Brain microvascular endothelial cell (primary cell): ENCODE measurements around the gene FOXE3.

Experiments
- DNase-seq: peaks from one replicate; pipeline ENCODE4 v3.0.0-alpha.2; 2020
- H3K27ac ChIP-seq: fragments of 250-450 bp; sonication (Bioruptor Pico); 2 replicates; pipeline ENCODE4 v1.5.1; 2020; ENCODE audit warnings: mild to moderate bottlenecking, moderate library complexity
- H3K27me3 ChIP-seq: fragments of 250-450 bp; sonication (Bioruptor Pico); replicated peaks from 2 replicates; pipeline ENCODE4 v1.5.1; 2020; ENCODE audit warnings: mild to moderate bottlenecking
- H3K36me3 ChIP-seq: fragments of 250-450 bp; sonication (Bioruptor Pico); replicated peaks from 2 replicates; pipeline ENCODE4 v1.5.1; 2020; ENCODE audit warnings: mild to moderate bottlenecking
- H3K4me3 ChIP-seq: 2 replicates; pipeline ENCODE4 v1.5.1; 2011; ENCODE audit warnings: low read depth, mild to moderate bottlenecking, control low read depth, low read length, moderate library complexity
- CTCF ChIP-seq: IDR thresholded peaks from 2 replicates; pipeline ENCODE4 v1.5.1; 2011; ENCODE audit warnings: low read depth, mild to moderate bottlenecking, moderate library complexity, low read length, control low read depth, inconsistent platforms; ENCODE audit errors: missing control alignments
- in situ Hi-C: cut with HindIII; loops from 2 replicates; pipeline ENCODE4 v1.10.0; 2017; ENCODE audit warnings: low sequenced_read_pairs, low pct_ligation_motif_present

The FOXE3 gene

DNA sequence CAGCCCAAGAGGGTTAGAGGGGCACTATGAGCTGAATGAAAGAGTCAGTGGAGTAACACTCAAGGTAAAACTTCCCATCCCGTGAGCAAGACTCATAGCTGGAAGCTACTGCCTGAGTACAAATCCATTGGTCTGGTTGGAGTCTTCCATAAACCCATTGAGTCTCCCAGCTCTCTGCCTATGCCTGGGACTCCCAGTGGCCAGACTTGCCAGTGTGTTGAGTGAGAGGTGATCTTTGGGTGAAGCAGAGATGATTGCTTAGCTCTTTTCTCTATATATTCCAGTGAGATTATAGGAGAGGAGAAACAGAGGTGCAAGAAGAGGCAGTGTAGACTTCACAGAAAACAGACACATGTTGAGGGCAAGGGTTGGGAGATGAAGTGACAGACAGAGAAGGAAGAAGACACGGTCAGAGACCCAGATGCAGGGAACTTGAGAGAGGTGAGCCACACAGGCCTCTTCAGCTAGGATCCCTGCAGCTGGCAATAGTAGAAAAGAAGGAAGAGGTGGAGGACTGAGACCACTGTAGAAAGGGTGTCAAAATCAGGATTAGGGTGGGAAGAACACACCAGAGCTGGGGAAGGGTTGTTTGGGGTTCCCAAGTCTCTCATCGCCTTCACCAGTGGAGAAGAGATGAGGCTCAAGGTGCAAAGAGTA lies 25.5 kb downstream of the FOXE3 start:
- DNase-seq: no peak
- peaks cover 67% of the 10 kb centered on the region for H3K27me3 ChIP-seq
- H3K4me3 ChIP-seq: no peak overlapping the region
- in situ Hi-C loops: no loop called here
- no peak for TF ChIP-seq CTCF
- H3K27ac ChIP-seq: no peak overlapping the region
- H3K36me3 ChIP-seq: no peaks in the 10 kb centered on the region

DNA sequence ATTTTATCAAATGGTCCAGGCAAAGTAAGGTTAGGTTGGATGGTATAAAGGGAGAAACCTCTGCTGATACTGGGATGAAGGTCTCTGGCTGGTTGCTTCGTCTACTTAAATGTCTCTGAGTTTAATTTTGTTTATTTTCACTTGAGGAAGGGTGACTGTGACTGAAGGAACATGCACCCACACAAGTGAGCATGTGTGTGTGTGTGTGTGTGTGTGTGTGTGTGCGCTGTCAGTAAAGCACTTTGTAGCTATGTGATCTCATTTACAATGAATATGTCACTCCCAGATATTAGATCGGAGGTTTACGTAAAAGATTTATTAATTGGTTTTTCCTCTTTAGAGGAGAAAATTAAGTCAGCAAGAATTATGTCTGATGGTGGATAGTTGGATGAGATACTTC lies 26.1 kb downstream of the FOXE3 start:
- no peak for TF ChIP-seq CTCF
- Histone ChIP-seq H3K4me3 (no peak overlapping the region), H3K36me3 (no peaks in the 10 kb centered on the region), H3K27ac (no peak overlapping the region), H3K27me3 (peaks cover 73% of the 10 kb centered on the region)
- DNase-seq: no peak
- in situ Hi-C loops: no loop called here

DNA sequence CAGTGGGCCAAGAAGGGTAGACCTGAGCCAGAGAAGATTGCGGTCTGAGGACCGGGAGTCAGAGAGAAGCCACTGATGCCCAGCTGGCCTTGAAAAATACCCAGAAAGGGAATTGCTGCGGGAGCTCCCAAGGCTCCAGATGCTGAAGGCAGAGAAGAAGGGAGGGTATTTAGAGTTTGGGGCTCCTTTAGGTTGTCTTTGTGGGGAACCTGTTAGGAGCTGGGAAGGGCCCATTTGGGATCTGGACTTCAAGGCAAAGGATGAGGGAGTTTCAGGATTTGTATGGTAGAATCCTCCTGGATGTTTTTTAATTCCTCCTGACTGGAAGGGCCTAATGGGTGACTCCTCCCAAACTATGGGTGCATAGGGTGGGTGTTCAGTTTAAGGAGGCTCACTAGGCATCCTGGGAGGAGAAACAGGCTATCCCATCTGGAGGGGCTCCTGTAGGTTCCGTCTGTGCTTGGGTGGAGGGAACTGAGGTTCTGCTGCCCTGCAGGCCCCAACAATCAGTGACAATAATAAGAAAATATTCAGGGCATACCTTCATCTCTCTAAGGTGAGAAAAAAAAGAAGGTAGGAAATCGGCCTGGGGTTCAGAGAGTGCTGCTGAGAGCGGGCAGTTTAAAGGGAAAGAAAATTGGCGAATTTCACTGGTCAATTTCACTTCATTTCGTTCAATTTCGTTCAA lies 26.9 kb downstream of the FOXE3 start:
- Histone ChIP-seq H3K27me3 (peaks cover 75% of the 10 kb centered on the region), H3K36me3 (no peaks in the 10 kb centered on the region), H3K4me3 (no peak overlapping the region), H3K27ac (no peak overlapping the region)
- in situ Hi-C loops: no loop called here
- DNase-seq: no peak
- no peak for TF ChIP-seq CTCF

GRCh38 chr1:47443530-47444296 lies 27.6 kb downstream of the FOXE3 start:
- Histone ChIP-seq H3K27ac (no peak overlapping the region), H3K4me3 (no peak overlapping the region), H3K36me3 (no peaks in the 10 kb centered on the region), H3K27me3 (peaks cover 77% of the 10 kb centered on the region)
- in situ Hi-C loops: no loop called here
- DNase-seq: no peak
- no peak for TF ChIP-seq CTCF

- in situ Hi-C loops: no loop called here
- no peak for TF ChIP-seq CTCF
- no peak overlapping the region for H3K27ac ChIP-seq
- no peaks in the 10 kb centered on the region for H3K36me3 ChIP-seq
- H3K27me3 ChIP-seq: peaks cover 74% of the 10 kb centered on the region
- H3K4me3 ChIP-seq: no peak overlapping the region
- DNase-seq: no peak
Measured at GRCh38 chr1:47444297-47444561, 28.1 kb downstream of the FOXE3 start.
